Left ventricle myocardium superior (tissue), 1 donor: ENCODE data around the gene GATC. TPM values are rescaled to one million over a fixed set of nuclear protein-coding genes. Genes with fewer than 3 reads are reported as not detected.
"Not testable (repeated sequence)": the region's sequence is repeated elsewhere in the genome, so short reads cannot be mapped to it uniquely, and the experiment has no call there.

Source experiments
- ATAC-seq: fragments of 200-7000 bp; cut with Tn5 transposase; one replicate; pipeline ENCODE4 v1.9.1; 2020; ENCODE audit warnings: mild to moderate bottlenecking, moderate library complexity
- DNase-seq: peaks from one replicate; pipeline ENCODE4 v3.0.0-alpha.2; 2020
- intact Hi-C: fragments of 100-400 bp; cut with micrococcal nuclease; formaldehyde crosslinking; loops from one replicate; pipeline ENCODE4 v1.11.0; 2022
- total RNA-seq: library from RNA; stranded (reverse); fragmentation: NEBNext Ultra II Directional; extraction: Animal tissue kit (Norgen Biotek cat#: 25700); gene quantifications from one replicate; pipeline ENCODE4 v1.2.1, GENCODE V29; 2021
- donor health status: DM: no; HTN: yes; CAD: no; lungs with severe emphysema.

GATC gene
- total RNA-seq, 1 donor from 2014 or later, result 13.1 TPM

- DNase-seq (no peak), ATAC-seq (no peak)
- intact Hi-C loops, result no loop called here
Observed at GRCh38 chr12:120429368-120429767, 16.9 kb upstream of the GATC start.

- ATAC-seq (no peak), DNase-seq (no peak)
- intact Hi-C loops, result loop anchor here (5.0 kb wide), 1 partner anchor 76 kb away; no protein-coding TSS in a partner anchor
Observed at GRCh38 chr12:120432772-120433525, 13.3 kb upstream of the GATC start.

- intact Hi-C loops, result no loop called here
- peak; percentile 95 for DNase-seq
- peak; percentile 99 for ATAC-seq
Observed at GRCh38 chr12:120437735-120438494, 8.3 kb upstream of the GATC start, which contains the start of gene COX6A1. COX6A1 (plus strand) TSS chr12:120438113; CDS start chr12:120438127, 14 bp downstream.

- intact Hi-C loops, result no loop called here
- ATAC-seq, result no peak
- DNase-seq, result no peak
Observed at GRCh38 chr12:120438495-120439198, 7.6 kb upstream of the GATC start.

- peak; percentile 45 for ATAC-seq
- DNase-seq, result no peak
- intact Hi-C loops, result no loop called here
Observed at GRCh38 chr12:120439646-120440247, 6.5 kb upstream of the GATC start.

- intact Hi-C loops, result no loop called here
- DNase-seq (no peak), ATAC-seq (no peak)
Observed at GRCh38 chr12:120444676-120445075, 1.6 kb upstream of the GATC start.

- ATAC-seq, intact Hi-C loops: not testable (repeated sequence)
Observed at GRCh38 chr12:120446844-120447178, 567 bp downstream of the GATC start.

GRCh38 chr12:120447992-120448391 is 1.7 kb downstream of the GATC start:
- intact Hi-C loops, result no loop called here
- DNase-seq (no peak), ATAC-seq (no peak)

More at GRCh38 chr12:120446844-120447178, 567 bp downstream of the GATC start:
- not testable (repeated sequence) for DNase-seq

- ATAC-seq, DNase-seq, intact Hi-C loops: not testable (repeated sequence)
Observed at GRCh38 chr12:120452524-120452923, 6.3 kb downstream of the GATC start.

- intact Hi-C loops, result no loop called here
- no peak for DNase-seq
- no peak for ATAC-seq
Observed at GRCh38 chr12:120453060-120453750, 7.0 kb downstream of the GATC start.

GRCh38 chr12:120453977-120454376 is 7.7 kb downstream of the GATC start:
- ATAC-seq (peak; percentile 27), DNase-seq (no peak)
- intact Hi-C loops, result no loop called here

- intact Hi-C loops, result no loop called here
- no peak for ATAC-seq
- no peak for DNase-seq
Observed at GRCh38 chr12:120455302-120455701, 9.1 kb downstream of the GATC start.

- ATAC-seq (no peak), DNase-seq (no peak)
- intact Hi-C loops, result no loop called here
Observed at GRCh38 chr12:120457133-120457532, 10.9 kb downstream of the GATC start.

GRCh38 chr12:120460157-120460556 is 13.9 kb downstream of the GATC start:
- DNase-seq, result no peak
- intact Hi-C loops, result no loop called here

GRCh38 chr12:120462099-120462640 is 15.9 kb downstream of the GATC start:
- no peak for ATAC-seq
- no peak for DNase-seq
- intact Hi-C loops, result no loop called here

More at GRCh38 chr12:120460157-120460556, 13.9 kb downstream of the GATC start:
- no peak for ATAC-seq

GRCh38 chr12:120463712-120464111 is 17.5 kb downstream of the GATC start:
- DNase-seq (no peak), ATAC-seq (no peak)

GRCh38 chr12:120465756-120466155 is 19.5 kb downstream of the GATC start:
- intact Hi-C loops, result no loop called here
- ATAC-seq, result no peak
- DNase-seq, result no peak

More at GRCh38 chr12:120463712-120464111, 17.5 kb downstream of the GATC start:
- intact Hi-C loops, result no loop called here

- ATAC-seq (no peak), DNase-seq (peak; percentile 41)
- intact Hi-C loops, result no loop called here
Observed at GRCh38 chr12:120466560-120467315, 20.5 kb downstream of the GATC start.
